ENCODE results near the gene RALB. TPM values are rescaled to one million over a fixed set of nuclear protein-coding genes. Genes with fewer than 3 reads are reported as not detected.
A peak's percentile ranks its signal among the peaks of the same experiment; 100 is the strongest.

RALB gene
- total RNA-seq, 1 experiment from 2014 or later = 7.2 TPM

DNA sequence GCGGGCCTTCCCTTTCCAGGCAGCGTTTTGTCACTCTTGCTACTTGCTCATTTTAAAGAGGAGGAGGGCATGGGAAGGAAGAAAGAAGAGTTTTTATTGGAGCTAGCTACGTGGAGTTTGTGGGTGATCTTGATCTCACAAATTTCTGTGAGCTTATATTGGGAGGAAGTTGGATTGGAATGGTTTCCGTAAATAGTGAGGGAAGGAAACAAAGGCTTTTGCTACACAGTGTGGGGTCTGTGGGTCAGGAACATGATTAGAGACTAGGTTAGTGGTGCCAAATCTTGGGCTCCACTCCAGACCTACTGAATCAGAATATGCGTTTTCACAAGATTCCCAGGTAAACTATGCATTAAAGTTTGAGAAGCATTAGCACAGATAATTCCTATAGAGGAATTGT lies 8.1 kb downstream of the RALB start:
- Histone ChIP-seq H4K20me1 (ENCODE audit: insufficient read depth, low read depth, low read length) (peaks cover 16% of the 10 kb centered on the region), H3K4me1 (ENCODE audit: low read length) (peaks cover 20% of the 10 kb centered on the region), H3K36me3 (ENCODE audit: insufficient read depth, low read length) (no peaks in the 10 kb centered on the region), H2AFZ (ENCODE audit: low read length) (no peak overlapping the region), H3K27ac (ENCODE audit: low read length) (no peak overlapping the region), H3K27me3 (ENCODE audit: low read length) (no peaks in the 10 kb centered on the region), H3K4me2 (ENCODE audit: low read depth, low read length, poor library complexity, severe bottlenecking) (no peak overlapping the region), H3K9me3 (ENCODE audit: low read length) (0 out of 2 replicates have a peak, but pooled peaks cover 3% of the 10 kb centered on the region), H3K4me3 (ENCODE audit: low read length) (no peak overlapping the region), H3K79me2 (ENCODE audit: low read length) (no peaks in the 10 kb centered on the region), H3K9me2 (replicated peaks; ENCODE audit: insufficient read depth, low read length) (no peaks in the 10 kb centered on the region), H3K9ac (ENCODE audit: low read length) (no peak overlapping the region)
- no peak for DNase-seq

- Histone ChIP-seq H3K9me2 (replicated peaks; ENCODE audit: insufficient read depth, low read length) (no peaks in the 10 kb centered on the region), H3K36me3 (ENCODE audit: insufficient read depth, low read length) (no peaks in the 10 kb centered on the region), H4K20me1 (ENCODE audit: insufficient read depth, low read depth, low read length) (peaks cover 19% of the 10 kb centered on the region), H3K4me1 (ENCODE audit: low read length) (peaks cover 21% of the 10 kb centered on the region), H2AFZ (ENCODE audit: low read length) (no peak overlapping the region), H3K9ac (ENCODE audit: low read length) (no peak overlapping the region), H3K27ac (ENCODE audit: low read length) (no peak overlapping the region), H3K9me3 (ENCODE audit: low read length) (0 out of 2 replicates have a peak, but pooled peaks cover 3% of the 10 kb centered on the region), H3K79me2 (ENCODE audit: low read length) (no peaks in the 10 kb centered on the region), H3K27me3 (ENCODE audit: low read length) (no peaks in the 10 kb centered on the region), H3K4me3 (ENCODE audit: low read length) (no peak overlapping the region), H3K4me2 (ENCODE audit: low read depth, low read length, poor library complexity, severe bottlenecking) (no peak overlapping the region)
- no peak for DNase-seq
Observed at GRCh38 chr2:120261387-120262006, 8.8 kb downstream of the RALB start.

DNA sequence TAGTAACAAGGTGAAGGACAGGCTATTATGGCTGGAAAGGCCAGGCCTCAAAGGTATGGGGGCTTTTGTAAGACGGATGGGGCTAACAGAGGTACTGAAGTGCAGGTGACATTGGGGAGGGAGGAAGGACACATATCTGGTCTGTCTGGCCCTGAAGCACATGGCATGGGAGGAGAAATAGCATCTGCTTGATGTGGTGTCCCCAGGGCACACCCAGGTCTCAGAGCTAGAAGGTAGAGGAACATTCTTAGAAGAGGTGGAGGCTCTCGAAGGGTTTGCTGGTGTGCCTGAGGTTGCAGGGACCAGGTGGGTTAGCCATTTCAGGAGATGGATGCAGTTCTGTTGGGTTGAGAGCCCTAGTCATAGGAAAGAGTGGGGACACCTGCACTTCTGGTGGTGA lies 9.5 kb downstream of the RALB start:
- Histone ChIP-seq H3K79me2 (ENCODE audit: low read length) (no peaks in the 10 kb centered on the region), H3K4me2 (ENCODE audit: low read depth, low read length, poor library complexity, severe bottlenecking) (no peak overlapping the region), H3K36me3 (ENCODE audit: insufficient read depth, low read length) (no peaks in the 10 kb centered on the region), H3K9me2 (replicated peaks; ENCODE audit: insufficient read depth, low read length) (no peaks in the 10 kb centered on the region), H3K9me3 (ENCODE audit: low read length) (0 out of 2 replicates have a peak, but pooled peaks cover 3% of the 10 kb centered on the region), H2AFZ (ENCODE audit: low read length) (no peak overlapping the region), H3K4me3 (ENCODE audit: low read length) (no peak overlapping the region), H3K27me3 (ENCODE audit: low read length) (no peaks in the 10 kb centered on the region), H4K20me1 (ENCODE audit: insufficient read depth, low read depth, low read length) (peaks cover 19% of the 10 kb centered on the region), H3K27ac (ENCODE audit: low read length) (no peak overlapping the region), H3K4me1 (ENCODE audit: low read length) (peaks cover 21% of the 10 kb centered on the region), H3K9ac (ENCODE audit: low read length) (no peak overlapping the region)
- DNase-seq = no peak

DNA sequence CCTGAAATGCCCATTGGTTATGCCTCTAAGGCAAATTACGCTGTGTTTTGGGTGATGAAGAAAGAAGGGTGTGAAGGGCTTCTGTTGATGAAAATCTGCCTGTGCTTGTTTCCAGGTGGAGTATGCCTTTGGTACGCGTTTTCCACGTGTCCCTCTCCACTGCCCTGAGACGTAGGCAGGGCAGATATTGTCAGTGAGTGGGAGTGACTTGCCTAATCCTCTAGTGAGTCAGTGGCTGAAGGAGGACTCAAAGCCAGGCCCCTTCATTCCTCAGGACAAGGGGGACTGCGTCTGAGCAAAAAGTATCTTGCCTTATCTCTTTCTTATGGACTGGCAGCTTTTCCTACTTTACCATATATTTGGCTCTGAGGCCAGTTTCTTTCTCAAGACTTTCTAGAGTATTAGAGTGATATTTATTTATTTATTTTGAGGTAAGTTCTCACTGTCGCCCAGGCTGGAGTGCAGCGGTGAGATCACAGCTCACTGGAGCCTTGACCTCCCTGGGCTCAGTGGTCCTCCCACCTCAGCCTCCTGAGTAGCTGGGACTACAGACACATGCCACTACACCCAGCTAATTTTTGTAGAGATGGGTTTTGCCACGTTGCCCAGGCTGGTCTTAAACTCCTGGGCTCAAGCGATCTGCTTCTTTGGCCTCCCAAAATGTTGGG lies 10.2 kb downstream of the RALB start:
- DNase-seq = no peak
- Histone ChIP-seq H3K9me3 (ENCODE audit: low read length) (0 out of 2 replicates have a peak, but pooled peaks cover 3% of the 10 kb centered on the region), H3K79me2 (ENCODE audit: low read length) (no peaks in the 10 kb centered on the region), H4K20me1 (ENCODE audit: insufficient read depth, low read depth, low read length) (peaks cover 19% of the 10 kb centered on the region), H3K27me3 (ENCODE audit: low read length) (no peaks in the 10 kb centered on the region), H3K4me1 (ENCODE audit: low read length) (peaks cover 21% of the 10 kb centered on the region), H3K4me3 (ENCODE audit: low read length) (no peak overlapping the region), H3K4me2 (ENCODE audit: low read depth, low read length, poor library complexity, severe bottlenecking) (no peak overlapping the region), H3K36me3 (ENCODE audit: insufficient read depth, low read length) (no peaks in the 10 kb centered on the region), H3K9me2 (replicated peaks; ENCODE audit: insufficient read depth, low read length) (no peaks in the 10 kb centered on the region), H3K9ac (ENCODE audit: low read length) (no peak overlapping the region), H2AFZ (ENCODE audit: low read length) (no peak overlapping the region), H3K27ac (ENCODE audit: low read length) (no peak overlapping the region)

- no peak overlapping the region for H2AFZ ChIP-seq (ENCODE audit: low read length)
- H3K9me3 ChIP-seq (ENCODE audit: low read length) = 0 out of 2 replicates have a peak, but pooled peaks cover 3% of the 10 kb centered on the region
- H3K4me3 ChIP-seq (ENCODE audit: low read length) = no peak overlapping the region
- H3K9me2 ChIP-seq (replicated peaks; ENCODE audit: insufficient read depth, low read length) = no peaks in the 10 kb centered on the region
- no peak overlapping the region for H3K4me2 ChIP-seq (ENCODE audit: low read depth, low read length, poor library complexity, severe bottlenecking)
- no peak overlapping the region for H3K27ac ChIP-seq (ENCODE audit: low read length)
- H3K9ac ChIP-seq (ENCODE audit: low read length) = no peak overlapping the region
- no peaks in the 10 kb centered on the region for H3K36me3 ChIP-seq (ENCODE audit: insufficient read depth, low read length)
- DNase-seq = no peak
- H4K20me1 ChIP-seq (ENCODE audit: insufficient read depth, low read depth, low read length) = peaks cover 19% of the 10 kb centered on the region
- H3K4me1 ChIP-seq (ENCODE audit: low read length) = peaks cover 21% of the 10 kb centered on the region
- no peaks in the 10 kb centered on the region for H3K27me3 ChIP-seq (ENCODE audit: low read length)
- H3K79me2 ChIP-seq (ENCODE audit: low read length) = no peaks in the 10 kb centered on the region
Observed at GRCh38 chr2:120265006-120265405, 12.4 kb downstream of the RALB start.

GRCh38 chr2:120267348-120267747 lies 14.7 kb downstream of the RALB start:
- H3K9ac ChIP-seq (ENCODE audit: low read length) = no peak overlapping the region
- no peaks in the 10 kb centered on the region for H3K9me3 ChIP-seq (ENCODE audit: low read length)
- H4K20me1 ChIP-seq (ENCODE audit: insufficient read depth, low read depth, low read length) = peaks cover 11% of the 10 kb centered on the region
- H3K36me3 ChIP-seq (ENCODE audit: insufficient read depth, low read length) = no peaks in the 10 kb centered on the region
- H3K4me3 ChIP-seq (ENCODE audit: low read length) = no peak overlapping the region
- H3K4me1 ChIP-seq (ENCODE audit: low read length) = peaks cover 9% of the 10 kb centered on the region
- H3K4me2 ChIP-seq (ENCODE audit: low read depth, low read length, poor library complexity, severe bottlenecking) = no peak overlapping the region
- H3K27ac ChIP-seq (ENCODE audit: low read length) = no peak overlapping the region
- H3K79me2 ChIP-seq (ENCODE audit: low read length) = no peaks in the 10 kb centered on the region
- DNase-seq = no peak
- H3K9me2 ChIP-seq (replicated peaks; ENCODE audit: insufficient read depth, low read length) = no peaks in the 10 kb centered on the region
- H2AFZ ChIP-seq (ENCODE audit: low read length) = no peak overlapping the region
- no peaks in the 10 kb centered on the region for H3K27me3 ChIP-seq (ENCODE audit: low read length)

GRCh38 chr2:120269076-120269744 lies 16.6 kb downstream of the RALB start:
- Histone ChIP-seq H3K4me1 (ENCODE audit: low read length) (peaks cover 9% of the 10 kb centered on the region), H3K9ac (ENCODE audit: low read length) (no peak overlapping the region), H3K36me3 (ENCODE audit: insufficient read depth, low read length) (no peaks in the 10 kb centered on the region), H4K20me1 (ENCODE audit: insufficient read depth, low read depth, low read length) (peaks cover 9% of the 10 kb centered on the region; the same call in 1 of the 2 replicates), H3K4me3 (ENCODE audit: low read length) (no peak overlapping the region), H3K27me3 (ENCODE audit: low read length) (no peaks in the 10 kb centered on the region), H3K4me2 (ENCODE audit: low read depth, low read length, poor library complexity, severe bottlenecking) (no peak overlapping the region), H3K9me2 (replicated peaks; ENCODE audit: insufficient read depth, low read length) (no peaks in the 10 kb centered on the region), H3K27ac (ENCODE audit: low read length) (no peak overlapping the region), H3K79me2 (ENCODE audit: low read length) (no peaks in the 10 kb centered on the region), H2AFZ (ENCODE audit: low read length) (no peak overlapping the region), H3K9me3 (ENCODE audit: low read length) (no peaks in the 10 kb centered on the region)
- DNase-seq = peak; percentile 44

DNA sequence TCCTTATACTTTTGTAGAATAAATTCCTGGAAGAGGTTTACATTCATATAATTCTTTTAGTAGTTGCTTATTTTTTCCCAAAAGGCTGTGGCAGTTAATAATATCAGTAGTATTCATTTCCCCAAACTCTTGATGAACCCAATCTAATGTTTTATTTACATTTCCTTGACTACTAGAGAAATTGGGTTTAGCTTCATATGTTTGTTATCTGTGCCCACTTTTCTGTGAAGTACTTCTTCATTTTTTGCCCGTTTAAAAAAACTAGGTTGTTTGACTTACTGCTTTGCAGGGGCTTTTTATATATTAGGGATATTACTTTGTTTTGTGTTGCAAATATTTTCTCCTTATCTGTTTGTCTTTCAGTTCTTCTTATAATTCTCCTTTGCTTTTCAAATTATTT lies 17.2 kb downstream of the RALB start:
- Histone ChIP-seq H3K27me3 (ENCODE audit: low read length) (no peaks in the 10 kb centered on the region), H3K36me3 (ENCODE audit: insufficient read depth, low read length) (no peaks in the 10 kb centered on the region), H4K20me1 (ENCODE audit: insufficient read depth, low read depth, low read length) (peaks cover 6% of the 10 kb centered on the region; the same call in 1 of the 2 replicates), H3K4me1 (ENCODE audit: low read length) (peaks cover 9% of the 10 kb centered on the region), H3K9me2 (replicated peaks; ENCODE audit: insufficient read depth, low read length) (no peaks in the 10 kb centered on the region), H3K79me2 (ENCODE audit: low read length) (no peaks in the 10 kb centered on the region), H3K9me3 (ENCODE audit: low read length) (no peaks in the 10 kb centered on the region), H2AFZ (ENCODE audit: low read length) (no peak overlapping the region), H3K4me3 (ENCODE audit: low read length) (no peak overlapping the region), H3K9ac (ENCODE audit: low read length) (no peak overlapping the region), H3K27ac (ENCODE audit: low read length) (no peak overlapping the region), H3K4me2 (ENCODE audit: low read depth, low read length, poor library complexity, severe bottlenecking) (no peak overlapping the region)
- DNase-seq = no peak

Data from Karpas-422 (cell line).